H7 (cell line): ENCODE measurements around the gene CYCS. TPM values are rescaled to one million over a fixed set of nuclear protein-coding genes. Genes with fewer than 3 reads are reported as not detected.
"Not testable (repeated sequence)": the region's sequence is repeated elsewhere in the genome, so short reads cannot be mapped to it uniquely, and the experiment has no call there.

Experiments
- DNase-seq: peaks from one replicate; pipeline ENCODE4 v3.0.0; 2012
- H3K27me3 ChIP-seq: 2 replicates; pipeline ENCODE4 v1.6.0; 2011; ENCODE audit warnings: mild to moderate bottlenecking, low read length; ENCODE audit not compliant: control insufficient read depth, insufficient read depth
- H3K36me3 ChIP-seq: replicated peaks from 2 replicates; pipeline ENCODE4 v1.5.1; 2011; ENCODE audit warnings: low read length; ENCODE audit not compliant: control insufficient read depth, insufficient read depth
- H3K4me3 ChIP-seq: 2 replicates; pipeline ENCODE4 v1.5.1; 2011; ENCODE audit warnings: low read depth, mild to moderate bottlenecking, control low read depth, low read length, moderate library complexity; ENCODE audit not compliant: insufficient read depth
- total RNA-seq: library from RNA; depleted of rRNA; stranded (reverse); fragments of >200 nt; shearing (Covaris generic); gene quantifications from 2 replicates; pipeline ENCODE4 v1.2.3, GENCODE V29; 2014

CYCS gene
- total RNA-seq, 1 experiment from 2014 or later: 121 TPM

GRCh38 chr7:25134358-25135010, 9.4 kb upstream of the CYCS start:
- Histone ChIP-seq H3K36me3 (no peaks in the 10 kb centered on the region), H3K4me3 (no peak overlapping the region), H3K27me3 (no peaks in the 10 kb centered on the region)
- DNase-seq: no peak

- H3K4me3 ChIP-seq: no peak overlapping the region
- no peaks in the 10 kb centered on the region for H3K27me3 ChIP-seq
- H3K36me3 ChIP-seq: no peaks in the 10 kb centered on the region
- no peak for DNase-seq
Measured at GRCh38 chr7:25132430-25132829, 7.4 kb upstream of the CYCS start.

GRCh38 chr7:25126751-25127150, 1.7 kb upstream of the CYCS start:
- no peak for DNase-seq
- Histone ChIP-seq H3K27me3 (no peaks in the 10 kb centered on the region), H3K36me3 (peaks cover 8% of the 10 kb centered on the region), H3K4me3 (no peak overlapping the region)

- peak overlapping the region; percentile 92 for H3K4me3 ChIP-seq
- DNase-seq: peak; percentile 21
- peaks cover 12% of the 10 kb centered on the region for H3K36me3 ChIP-seq
- no peaks in the 10 kb centered on the region for H3K27me3 ChIP-seq
Measured at GRCh38 chr7:25124465-25125136, 459 bp downstream of the CYCS start.

- Histone ChIP-seq H3K4me3 (no peak overlapping the region), H3K27me3 (no peaks in the 10 kb centered on the region), H3K36me3 (peaks cover 14% of the 10 kb centered on the region)
- no peak for DNase-seq
Measured at GRCh38 chr7:25122373-25122772, 2.7 kb downstream of the CYCS start.

- Histone ChIP-seq H3K4me3 (no peak overlapping the region), H3K36me3 (peaks cover 14% of the 10 kb centered on the region), H3K27me3 (no peaks in the 10 kb centered on the region)
- DNase-seq: no peak
Measured at GRCh38 chr7:25121599-25121998, 3.5 kb downstream of the CYCS start.

GRCh38 chr7:25119102-25119501, 6.0 kb downstream of the CYCS start:
- Histone ChIP-seq H3K36me3 (peaks cover 14% of the 10 kb centered on the region), H3K4me3 (no peak overlapping the region), H3K27me3 (no peaks in the 10 kb centered on the region)
- no peak for DNase-seq

GRCh38 chr7:25118048-25118753, 6.9 kb downstream of the CYCS start:
- Histone ChIP-seq H3K36me3 (peaks cover 14% of the 10 kb centered on the region), H3K4me3 (no peak overlapping the region), H3K27me3 (no peaks in the 10 kb centered on the region)
- no peak for DNase-seq

GRCh38 chr7:25117226-25118047, 7.6 kb downstream of the CYCS start:
- H3K36me3 ChIP-seq: peaks cover 11% of the 10 kb centered on the region
- H3K27me3 ChIP-seq: no peaks in the 10 kb centered on the region
- no peak for DNase-seq
- H3K4me3 ChIP-seq: no peak overlapping the region

GRCh38 chr7:25116621-25117020, 8.4 kb downstream of the CYCS start:
- Histone ChIP-seq H3K4me3 (no peak overlapping the region), H3K36me3 (peaks cover 6% of the 10 kb centered on the region), H3K27me3 (no peaks in the 10 kb centered on the region)
- DNase-seq: no peak

- DNase-seq, H3K27me3 ChIP-seq, H3K4me3 ChIP-seq, H3K36me3 ChIP-seq: not testable (repeated sequence)
Measured at GRCh38 chr7:25110514-25110913, 14.5 kb downstream of the CYCS start.

- H3K4me3 ChIP-seq: no peak overlapping the region
- H3K27me3 ChIP-seq: no peaks in the 10 kb centered on the region
- no peak for DNase-seq
- H3K36me3 ChIP-seq: no peaks in the 10 kb centered on the region; the same call in 1 of the 2 replicates
Measured at GRCh38 chr7:25109276-25109675, 15.8 kb downstream of the CYCS start.

GRCh38 chr7:25105911-25106310, 19.1 kb downstream of the CYCS start:
- no peak for DNase-seq
- Histone ChIP-seq H3K36me3 (no peaks in the 10 kb centered on the region), H3K4me3 (no peak overlapping the region), H3K27me3 (no peaks in the 10 kb centered on the region)

GRCh38 chr7:25103773-25104172, 21.3 kb downstream of the CYCS start:
- no peaks in the 10 kb centered on the region for H3K27me3 ChIP-seq
- no peak overlapping the region for H3K4me3 ChIP-seq
- no peak for DNase-seq
- H3K36me3 ChIP-seq: no peaks in the 10 kb centered on the region
